OCI-LY3 (cell line): ENCODE data around the gene CCDC38.

ENCODE experiments used
- EZH2phosphoT487 ChIP-seq: fragments of 200-600 bp; shearing (Covaris generic); IDR thresholded peaks from 2 replicates; pipeline ENCODE4 v1.6.1; 2018; ENCODE audit warnings: antibody characterized with exemption, mixed run types, low read depth
- TF ChIP-seq, protein P1 (sequence below): fragments of 200-600, 300-600 bp; sonication (generic); IDR thresholded peaks from 2 replicates; pipeline ENCODE4 v1.5.1; 2014; ENCODE audit warnings: antibody characterized with exemption, low read length, low read depth

- TF ChIP-seq, protein P1, sequence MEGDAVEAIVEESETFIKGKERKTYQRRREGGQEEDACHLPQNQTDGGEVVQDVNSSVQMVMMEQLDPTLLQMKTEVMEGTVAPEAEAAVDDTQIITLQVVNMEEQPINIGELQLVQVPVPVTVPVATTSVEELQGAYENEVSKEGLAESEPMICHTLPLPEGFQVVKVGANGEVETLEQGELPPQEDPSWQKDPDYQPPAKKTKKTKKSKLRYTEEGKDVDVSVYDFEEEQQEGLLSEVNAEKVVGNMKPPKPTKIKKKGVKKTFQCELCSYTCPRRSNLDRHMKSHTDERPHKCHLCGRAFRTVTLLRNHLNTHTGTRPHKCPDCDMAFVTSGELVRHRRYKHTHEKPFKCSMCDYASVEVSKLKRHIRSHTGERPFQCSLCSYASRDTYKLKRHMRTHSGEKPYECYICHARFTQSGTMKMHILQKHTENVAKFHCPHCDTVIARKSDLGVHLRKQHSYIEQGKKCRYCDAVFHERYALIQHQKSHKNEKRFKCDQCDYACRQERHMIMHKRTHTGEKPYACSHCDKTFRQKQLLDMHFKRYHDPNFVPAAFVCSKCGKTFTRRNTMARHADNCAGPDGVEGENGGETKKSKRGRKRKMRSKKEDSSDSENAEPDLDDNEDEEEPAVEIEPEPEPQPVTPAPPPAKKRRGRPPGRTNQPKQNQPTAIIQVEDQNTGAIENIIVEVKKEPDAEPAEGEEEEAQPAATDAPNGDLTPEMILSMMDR = no peak
- no peak for TF ChIP-seq EZH2phosphoT487
These were observed 13.2 kb upstream of the CCDC38 start for GRCh38 chr12:95955549-95956159.
